H1 (cell line): ENCODE results near the gene TSC2. TPM values are rescaled to one million over a fixed set of nuclear protein-coding genes. Genes with fewer than 3 reads are reported as not detected.
"Not testable (repeated sequence)": the region's sequence is repeated elsewhere in the genome, so short reads cannot be mapped to it uniquely, and the experiment has no call there.

ENCODE experiments used
- CTCF ChIA-PET: fragments of 300-600 bp; sonication (Branson Sonifier 250); formaldehyde crosslinking; loops from one replicate; lab custom pipeline; 2021; ENCODE audit not compliant: partially characterized antibody; lab: Charles Lee
- POLR2A ChIA-PET: fragments of 300-600 bp; sonication (Branson Sonifier 250); formaldehyde crosslinking; loops from one replicate; lab custom pipeline; 2021; ENCODE audit warnings: inconsistent platforms; ENCODE audit not compliant: partially characterized antibody; lab: Charles Lee
- DNase-seq, 2 experiments: peaks; one replicate each; pipeline versions ENCODE4 v3.0.0 to v3.0.0-alpha.2; 2010 to 2022; ENCODE audit warnings: low spot score in 2 of 2, low read depth in 1 of 2, mixed read lengths in 1 of 2
- FAIRE-seq: peaks from 2 replicates; lab custom pipeline; 2011; peaks lifted over from hg19 to GRCh38; lab: Jason Lieb, UNC
- H2AFZ ChIP-seq: 2 replicates; pipeline ENCODE4 v1.8.1; 2012; ENCODE audit warnings: low read length, inconsistent platforms
- H2AK5ac ChIP-seq: 2 replicates; pipeline ENCODE4 v1.6.1; 2013; ENCODE audit warnings: low read depth, low read length
- H2BK120ac ChIP-seq: replicated peaks from 2 replicates; pipeline ENCODE3; 2013; ENCODE audit warnings: low read depth, low read length, inconsistent platforms
- H2BK12ac ChIP-seq: 2 replicates; pipeline ENCODE4 v1.6.1; 2013; ENCODE audit warnings: low read depth, low read length
- H2BK15ac ChIP-seq: 2 replicates; pipeline ENCODE4 v1.6.1; 2013; ENCODE audit warnings: low read length
- H2BK20ac ChIP-seq: 2 replicates; pipeline ENCODE4 v1.6.1; 2013; ENCODE audit warnings: low read length
- H2BK5ac ChIP-seq: 2 replicates; pipeline ENCODE4 v1.6.1; 2013; ENCODE audit warnings: low read depth, low read length
- H3K14ac ChIP-seq: 2 replicates; pipeline ENCODE4 v1.6.1; 2013; ENCODE audit warnings: inconsistent platforms; ENCODE audit not compliant: insufficient read length
- H3K18ac ChIP-seq: 2 replicates; pipeline ENCODE4 v1.6.1; 2013; ENCODE audit warnings: low read length; ENCODE audit errors: extremely low read depth
- H3K23ac ChIP-seq: 2 replicates; pipeline ENCODE4 v1.6.1; 2013; ENCODE audit warnings: inconsistent platforms; ENCODE audit not compliant: insufficient read length
- H3K23me2 ChIP-seq: 2 replicates; pipeline ENCODE4 v1.6.1; 2013; ENCODE audit warnings: low read depth, low read length
- H3K27ac ChIP-seq: 2 replicates; pipeline ENCODE4 v1.6.1; 2011; ENCODE audit warnings: low read depth, low read length, inconsistent platforms
- H3K27me3 ChIP-seq, 4 experiments: replicated peaks in 1 of 4; 1 replicate in 1 of 4; 2 replicates in 3 of 4; pipeline versions ENCODE4 v1.6.1 to v1.8.1; 2011 to 2013; ENCODE audit warnings: low read length in 3 of 4, mild to moderate bottlenecking in 3 of 4, inconsistent platforms in 2 of 4, mixed read lengths in 2 of 4, moderate library complexity in 1 of 4; ENCODE audit not compliant: control insufficient read depth in 3 of 4, insufficient read depth in 3 of 4; ENCODE audit errors: extremely low read depth in 1 of 4
- H3K36me3 ChIP-seq, 4 experiments: 2 replicates each; pipeline versions ENCODE4 v1.6.1 to v1.8.1; 2011 to 2013; ENCODE audit warnings: mild to moderate bottlenecking in 4 of 4, low read length in 3 of 4, moderate library complexity in 2 of 4, control low read depth in 1 of 4, inconsistent platforms in 1 of 4; ENCODE audit not compliant: insufficient read depth in 4 of 4, control insufficient read depth in 2 of 4
- H3K4ac ChIP-seq: replicated peaks from 2 replicates; pipeline ENCODE3; 2013; ENCODE audit warnings: low read length, low read depth, mixed read lengths, inconsistent platforms; ENCODE audit not compliant: insufficient read length
- H3K4me1 ChIP-seq, 4 experiments: replicated peaks in 1 of 4; 1 replicate in 1 of 4; 2 replicates in 3 of 4; pipeline versions ENCODE4 v1.6.1 to v1.8.1; 2011 to 2013; ENCODE audit warnings: low read length in 3 of 4, inconsistent platforms in 2 of 4, mixed read lengths in 1 of 4; ENCODE audit not compliant: insufficient read depth in 4 of 4, control insufficient read depth in 3 of 4
- H3K4me2 ChIP-seq, 2 experiments: 2 replicates each; pipeline versions ENCODE4 v1.6.1 to v1.8.1; 2011 to 2013; ENCODE audit warnings: low read depth in 2 of 2, low read length in 2 of 2, control low read depth in 1 of 2, inconsistent platforms in 1 of 2, mild to moderate bottlenecking in 1 of 2; ENCODE audit not compliant: insufficient read depth in 1 of 2
- H3K4me3 ChIP-seq, 4 experiments: fragments of 200-600, 300-600 bp in 1 of 4; sonication (generic), shearing (Covaris generic), sonication (Bioruptor Twin) in 1 of 4; 2 replicates each; pipeline versions ENCODE4 v1.5.1 to v1.8.1; 2011 to 2016; ENCODE audit warnings: low read length in 4 of 4, low read depth in 3 of 4, control low read depth in 2 of 4, inconsistent platforms in 2 of 4, mild to moderate bottlenecking in 2 of 4, mixed read lengths in 1 of 4, moderate library complexity in 1 of 4; ENCODE audit not compliant: insufficient read depth in 2 of 4; ENCODE audit errors: extremely low read depth in 1 of 4
- H3K56ac ChIP-seq: replicated peaks from 2 replicates; pipeline ENCODE3; 2013; ENCODE audit warnings: low read depth, mild to moderate bottlenecking, mixed read lengths, low read length, inconsistent platforms; ENCODE audit not compliant: insufficient read length
- H3K79me1 ChIP-seq: 2 replicates; pipeline ENCODE4 v1.6.1; 2013; ENCODE audit warnings: low read depth, low read length, control low read depth
- H3K79me2 ChIP-seq, 2 experiments: 2 replicates each; pipeline versions ENCODE4 v1.6.1 to v1.8.1; 2012 to 2013; ENCODE audit warnings: low read length in 2 of 2, mild to moderate bottlenecking in 2 of 2, inconsistent platforms in 1 of 2; ENCODE audit not compliant: insufficient read depth in 2 of 2, control insufficient read depth in 1 of 2
- H3K9ac ChIP-seq, 4 experiments: replicated peaks in 1 of 4; 1 replicate in 1 of 4; 2 replicates in 3 of 4; pipeline versions ENCODE4 v1.6.1 to v1.8.1; 2011 to 2013; ENCODE audit warnings: low read depth in 3 of 4, low read length in 3 of 4, control low read depth in 2 of 4, mild to moderate bottlenecking in 2 of 4, moderate library complexity in 2 of 4, inconsistent platforms in 1 of 4; ENCODE audit errors: extremely low read depth in 1 of 4
- H3K9me3 ChIP-seq, 2 experiments: 2 replicates each; pipeline versions ENCODE4 v1.6.1 to v1.8.1; 2012 to 2013; ENCODE audit warnings: mild to moderate bottlenecking in 2 of 2, moderate library complexity in 2 of 2, control low read depth in 1 of 2, inconsistent platforms in 1 of 2, low read depth in 1 of 2, low read length in 1 of 2, mixed read lengths in 1 of 2; ENCODE audit not compliant: insufficient read depth in 2 of 2
- H4K20me1 ChIP-seq, 2 experiments: replicated peaks in 1 of 2; 2 replicates each; pipeline versions ENCODE3 to v1.8.1; 2011 to 2013; ENCODE audit warnings: inconsistent platforms in 2 of 2, low read length in 2 of 2, mild to moderate bottlenecking in 1 of 2; ENCODE audit not compliant: insufficient read depth in 2 of 2, control insufficient read depth in 1 of 2
- H4K5ac ChIP-seq: 2 replicates; pipeline ENCODE4 v1.6.1; 2013; ENCODE audit warnings: low read length, low read depth, mixed read lengths, inconsistent platforms; ENCODE audit not compliant: insufficient read length
- H4K8ac ChIP-seq: 2 replicates; pipeline ENCODE4 v1.8.0; 2013; ENCODE audit warnings: mild to moderate bottlenecking, moderate library complexity, low read length, inconsistent platforms; ENCODE audit not compliant: insufficient read depth; ENCODE audit errors: extremely low read depth
- H4K91ac ChIP-seq: replicated peaks from 2 replicates; pipeline ENCODE3; 2013; ENCODE audit warnings: low read length, mixed read lengths, inconsistent platforms; ENCODE audit not compliant: insufficient read length
- WGBS, 2 experiments: shearing (Covaris generic) in 1 of 2; methylation state at CpG; one replicate each; pipeline versions ENCODE4 v1.1.6 to v1.1.7; 2013 to 2015; ENCODE audit warnings: low lambda C conversion rate in 2 of 2, mixed read lengths in 2 of 2, inconsistent platforms in 1 of 2, low coverage in 1 of 2, missing lambda C conversion rate in 1 of 2; ENCODE audit not compliant: insufficient replicate concordance in 2 of 2, insufficient coverage in 1 of 2, insufficient read length in 1 of 2; ENCODE audit errors: extremely low coverage in 1 of 2, missing lambda C conversion rate in 1 of 2; 5-methylcytosine and 5-hydroxymethylcytosine counted together
- polyA plus RNA-seq, 7 experiments: library from polyadenylated mRNA; depleted of rRNA in 3 of 7; stranded (reverse) in 5 of 7; unstranded in 2 of 7; fragments of >200 nt in 5 of 7; fragments of 200-250 nt in 2 of 7; gene quantifications; 1 replicate in 5 of 7; 2 replicates in 1 of 7; 4 replicates in 1 of 7; pipeline versions ENCODE4 v1.2.1 to v1.2.3, GENCODE V29; 2011 to 2013; ENCODE audit warnings: missing spikeins in 2 of 7, mixed read lengths in 2 of 7
- total RNA-seq: library from RNA; stranded (reverse); fragmentation: NEBNext Ultra II Directional; extraction: Animal tissue kit (Norgen Biotek cat#: 25700); gene quantifications from 2 replicates; pipeline ENCODE4 v1.2.1, GENCODE V29; 2021

The TSC2 gene
- total and polyA plus RNA-seq, 2 of the 8 experiments (the other 6 are each of a cell fraction or from before 2014, with no cell fraction given) = 65.9 to 96.6 TPM

DNA sequence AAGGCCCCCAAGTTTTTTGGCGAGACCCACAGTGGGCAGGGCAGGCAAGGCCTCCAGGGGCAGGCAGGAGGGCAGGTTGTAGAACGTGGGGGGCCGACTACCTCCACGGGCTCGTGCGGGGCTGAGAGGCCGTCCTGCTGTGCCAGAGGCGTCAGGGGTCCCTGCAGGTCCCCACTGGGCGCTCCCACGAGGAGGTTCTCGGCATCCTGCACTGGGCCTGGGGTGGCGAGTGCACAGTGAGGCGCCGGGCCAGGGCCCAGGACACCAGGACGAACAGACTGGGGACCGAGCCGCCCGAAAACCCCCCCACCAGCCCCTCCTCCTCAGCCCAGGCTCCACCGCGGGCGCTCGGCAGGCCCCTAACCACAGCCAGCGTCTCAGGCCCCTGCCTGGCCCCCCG, 68.6 kb downstream of the TSC2 start:
- H3K18ac ChIP-seq, H3K4me3 ChIP-seq, H3K79me1 ChIP-seq, H3K27me3 ChIP-seq, H3K56ac ChIP-seq, FAIRE-seq, H2AK5ac ChIP-seq, CTCF ChIA-PET, H2BK5ac ChIP-seq, H4K8ac ChIP-seq, H2BK12ac ChIP-seq, DNase-seq, H3K79me2 ChIP-seq, H3K23me2 ChIP-seq, H4K5ac ChIP-seq, H3K23ac ChIP-seq, H4K91ac ChIP-seq, H3K36me3 ChIP-seq, H2BK20ac ChIP-seq, H4K20me1 ChIP-seq, POLR2A ChIA-PET, H3K9ac ChIP-seq, H3K4me1 ChIP-seq, H3K4ac ChIP-seq, H3K14ac ChIP-seq, H2BK15ac ChIP-seq, H3K27ac ChIP-seq, H2AFZ ChIP-seq, H2BK120ac ChIP-seq, H3K4me2 ChIP-seq, H3K9me3 ChIP-seq: not testable (repeated sequence)
- 92% methylated on average over 14 of the region's 24 CpGs; no CpG with 5 or more reads in 1 of the 2 experiments for WGBS, 2 experiments

DNA sequence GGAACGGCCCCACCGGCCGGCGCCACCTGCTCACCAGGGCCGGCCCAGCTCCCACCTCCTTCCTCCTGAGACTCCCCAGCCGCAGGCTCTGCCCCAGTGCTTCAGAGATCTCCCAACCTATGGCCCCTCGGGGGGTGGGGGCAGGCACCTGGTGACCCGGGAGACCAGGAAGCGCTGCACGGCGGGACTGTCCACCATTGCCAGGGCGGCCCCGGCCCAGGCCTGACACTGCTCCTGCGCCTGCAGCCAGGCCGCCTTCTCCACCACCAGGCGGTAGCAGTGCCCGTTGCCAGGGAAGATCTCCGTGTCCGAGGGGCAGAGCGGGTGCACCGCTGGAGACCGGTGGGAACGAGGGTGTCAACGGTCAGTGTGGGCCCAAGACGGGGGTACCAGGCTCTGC, 69.6 kb downstream of the TSC2 start:
- H3K18ac ChIP-seq, H2AFZ ChIP-seq, H3K56ac ChIP-seq, H3K79me1 ChIP-seq, DNase-seq, H2BK120ac ChIP-seq, H3K36me3 ChIP-seq, H3K14ac ChIP-seq, H3K4ac ChIP-seq, POLR2A ChIA-PET, H4K8ac ChIP-seq, H3K23me2 ChIP-seq, H3K27ac ChIP-seq, H2BK12ac ChIP-seq, H3K4me2 ChIP-seq, H2BK20ac ChIP-seq, H3K23ac ChIP-seq, H2BK5ac ChIP-seq, H3K4me1 ChIP-seq, H3K9me3 ChIP-seq, H3K9ac ChIP-seq, H4K5ac ChIP-seq, CTCF ChIA-PET, FAIRE-seq, H4K91ac ChIP-seq, H2BK15ac ChIP-seq, H2AK5ac ChIP-seq, H4K20me1 ChIP-seq, H3K79me2 ChIP-seq, H3K4me3 ChIP-seq, H3K27me3 ChIP-seq: not testable (repeated sequence)
- 100% methylated on average over 4 of the region's 25 CpGs; no CpG with 5 or more reads in 1 of the 2 experiments for WGBS, 2 experiments
